ENCODE data around the gene NFATC2IP. TPM values are rescaled to one million over a fixed set of nuclear protein-coding genes. Genes with fewer than 3 reads are reported as not detected.

NFATC2IP gene
- total RNA-seq, 1 donor: 18.1 TPM

DNA sequence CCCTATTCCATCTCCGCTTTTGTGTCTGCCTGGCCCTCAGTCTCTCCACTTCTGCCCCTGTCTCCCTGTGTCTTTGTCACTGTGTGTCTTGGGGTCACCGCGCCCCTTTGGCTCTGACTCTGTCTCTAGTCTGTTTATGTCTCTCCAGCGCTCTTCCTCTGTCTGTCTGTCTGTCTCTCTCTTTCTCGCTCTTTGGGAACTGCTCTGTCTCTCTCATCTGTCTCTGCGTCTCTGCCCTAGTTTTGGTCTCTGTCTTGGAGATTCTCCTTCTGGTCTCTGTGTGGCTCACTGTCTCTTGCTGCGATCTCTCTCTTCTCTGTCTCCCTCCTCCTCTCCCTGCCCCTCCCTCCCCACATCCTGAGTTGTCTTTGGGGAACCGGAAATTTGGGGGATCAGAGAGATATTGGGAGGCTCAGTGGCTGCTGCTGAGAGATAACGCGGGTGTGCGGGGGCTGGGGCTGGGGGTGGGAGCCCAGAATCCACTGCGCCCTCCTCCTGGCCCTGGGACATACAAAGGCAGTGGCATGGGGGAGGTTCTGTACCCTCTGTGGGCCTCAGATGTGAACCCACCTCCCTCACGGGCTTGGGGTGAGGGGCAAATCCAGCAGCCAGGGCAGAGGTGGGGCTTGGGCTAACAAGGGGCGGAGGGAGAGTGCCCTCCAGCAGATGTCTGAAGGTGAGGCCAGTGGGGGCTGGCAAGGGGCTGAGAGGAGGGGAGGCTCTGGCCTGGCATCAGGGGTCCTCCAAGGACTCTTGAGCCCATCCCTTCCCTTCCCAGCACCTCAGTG is 58.5 kb downstream of the NFATC2IP start:
- Histone ChIP-seq H2AFZ (ENCODE audit: low read length) (no peak overlapping the region), H3K27ac (ENCODE audit: low read depth, low read length) (no peak overlapping the region), H4K20me1 (ENCODE audit: insufficient read depth, low read length) (no peaks in the 10 kb centered on the region), H3K9me3 (ENCODE audit: low read depth, low read length) (no peaks in the 10 kb centered on the region), H3K27me3 (ENCODE audit: insufficient read depth, low read length) (no peaks in the 10 kb centered on the region), H3K4me2 (ENCODE audit: insufficient read depth, low read length) (no peak overlapping the region), H3K4me3 (ENCODE audit: insufficient read depth, low read length) (no peak overlapping the region), H3K36me3 (ENCODE audit: insufficient read depth, low read length) (no peaks in the 10 kb centered on the region), H3K4me1 (ENCODE audit: insufficient read depth, low read length) (peaks cover 4% of the 10 kb centered on the region), H3K79me2 (ENCODE audit: insufficient read depth, low read length) (no peaks in the 10 kb centered on the region)
- DNase-seq (ENCODE audit: insufficient read length, low spot score, missing footprints): peak; percentile 46
- TF ChIP-seq, protein P1, sequence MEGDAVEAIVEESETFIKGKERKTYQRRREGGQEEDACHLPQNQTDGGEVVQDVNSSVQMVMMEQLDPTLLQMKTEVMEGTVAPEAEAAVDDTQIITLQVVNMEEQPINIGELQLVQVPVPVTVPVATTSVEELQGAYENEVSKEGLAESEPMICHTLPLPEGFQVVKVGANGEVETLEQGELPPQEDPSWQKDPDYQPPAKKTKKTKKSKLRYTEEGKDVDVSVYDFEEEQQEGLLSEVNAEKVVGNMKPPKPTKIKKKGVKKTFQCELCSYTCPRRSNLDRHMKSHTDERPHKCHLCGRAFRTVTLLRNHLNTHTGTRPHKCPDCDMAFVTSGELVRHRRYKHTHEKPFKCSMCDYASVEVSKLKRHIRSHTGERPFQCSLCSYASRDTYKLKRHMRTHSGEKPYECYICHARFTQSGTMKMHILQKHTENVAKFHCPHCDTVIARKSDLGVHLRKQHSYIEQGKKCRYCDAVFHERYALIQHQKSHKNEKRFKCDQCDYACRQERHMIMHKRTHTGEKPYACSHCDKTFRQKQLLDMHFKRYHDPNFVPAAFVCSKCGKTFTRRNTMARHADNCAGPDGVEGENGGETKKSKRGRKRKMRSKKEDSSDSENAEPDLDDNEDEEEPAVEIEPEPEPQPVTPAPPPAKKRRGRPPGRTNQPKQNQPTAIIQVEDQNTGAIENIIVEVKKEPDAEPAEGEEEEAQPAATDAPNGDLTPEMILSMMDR (IDR thresholded peaks at IDR 0.05; ENCODE audit: extremely low read depth, low read depth, low read length): no peak

DNA sequence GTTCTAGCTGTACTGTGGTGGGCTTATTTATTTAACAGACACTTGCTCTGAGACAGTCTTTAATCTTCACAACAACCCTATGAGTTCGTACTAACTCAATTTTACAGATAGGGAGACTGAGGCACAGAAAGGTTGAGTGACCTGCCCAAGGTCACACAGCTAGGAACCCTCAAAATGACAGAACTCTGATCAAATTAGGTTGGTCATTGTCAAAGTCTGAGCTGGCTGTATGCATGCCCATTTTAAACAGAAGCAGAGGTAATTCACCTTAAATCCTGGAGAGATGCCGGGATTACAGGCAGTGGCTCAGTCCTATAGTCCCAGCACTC is 59.1 kb downstream of the NFATC2IP start:
- Histone ChIP-seq H3K79me2 (ENCODE audit: insufficient read depth, low read length) (no peaks in the 10 kb centered on the region), H3K9me3 (ENCODE audit: low read depth, low read length) (no peaks in the 10 kb centered on the region), H3K27me3 (ENCODE audit: insufficient read depth, low read length) (no peaks in the 10 kb centered on the region), H3K4me2 (ENCODE audit: insufficient read depth, low read length) (no peak overlapping the region), H3K4me3 (ENCODE audit: insufficient read depth, low read length) (no peak overlapping the region), H2AFZ (ENCODE audit: low read length) (no peak overlapping the region), H3K27ac (ENCODE audit: low read depth, low read length) (no peak overlapping the region), H3K36me3 (ENCODE audit: insufficient read depth, low read length) (no peaks in the 10 kb centered on the region), H4K20me1 (ENCODE audit: insufficient read depth, low read length) (no peaks in the 10 kb centered on the region), H3K4me1 (ENCODE audit: insufficient read depth, low read length) (peaks cover 4% of the 10 kb centered on the region)
- TF ChIP-seq, protein P1 (IDR thresholded peaks at IDR 0.05; ENCODE audit: extremely low read depth, low read depth, low read length): no peak
- DNase-seq (ENCODE audit: insufficient read length, low spot score, missing footprints): peak; percentile 11

DNA sequence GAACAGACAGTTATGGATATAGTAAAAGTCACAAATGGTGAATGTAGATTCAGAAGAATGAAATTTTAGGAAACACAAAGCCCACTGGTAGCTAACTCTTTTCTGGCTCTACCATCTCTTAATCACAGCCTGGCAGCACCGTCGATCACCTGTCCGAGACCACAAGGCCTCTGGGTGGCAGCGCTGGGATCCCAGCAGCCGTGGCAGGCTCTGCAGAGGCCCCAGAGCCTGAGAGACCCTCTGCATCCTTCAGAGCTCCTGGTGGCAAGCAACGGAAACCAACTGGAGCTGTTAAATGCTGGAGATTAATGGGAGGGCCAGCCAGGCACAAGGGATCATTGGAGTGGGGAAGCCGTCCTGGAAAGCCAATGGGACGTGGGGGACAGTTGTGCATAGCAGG is 60.4 kb downstream of the NFATC2IP start:
- Histone ChIP-seq H3K4me1 (ENCODE audit: insufficient read depth, low read length) (peaks cover 4% of the 10 kb centered on the region), H3K4me2 (ENCODE audit: insufficient read depth, low read length) (no peak overlapping the region), H3K27me3 (ENCODE audit: insufficient read depth, low read length) (no peaks in the 10 kb centered on the region), H3K79me2 (ENCODE audit: insufficient read depth, low read length) (no peaks in the 10 kb centered on the region), H3K4me3 (ENCODE audit: insufficient read depth, low read length) (no peak overlapping the region), H2AFZ (ENCODE audit: low read length) (no peak overlapping the region), H3K36me3 (ENCODE audit: insufficient read depth, low read length) (no peaks in the 10 kb centered on the region), H3K27ac (ENCODE audit: low read depth, low read length) (no peak overlapping the region), H4K20me1 (ENCODE audit: insufficient read depth, low read length) (no peaks in the 10 kb centered on the region), H3K9me3 (ENCODE audit: low read depth, low read length) (no peaks in the 10 kb centered on the region)
- TF ChIP-seq, protein P1 (IDR thresholded peaks at IDR 0.05; ENCODE audit: extremely low read depth, low read depth, low read length): no peak
- DNase-seq (ENCODE audit: insufficient read length, low spot score, missing footprints): no peak

DNA sequence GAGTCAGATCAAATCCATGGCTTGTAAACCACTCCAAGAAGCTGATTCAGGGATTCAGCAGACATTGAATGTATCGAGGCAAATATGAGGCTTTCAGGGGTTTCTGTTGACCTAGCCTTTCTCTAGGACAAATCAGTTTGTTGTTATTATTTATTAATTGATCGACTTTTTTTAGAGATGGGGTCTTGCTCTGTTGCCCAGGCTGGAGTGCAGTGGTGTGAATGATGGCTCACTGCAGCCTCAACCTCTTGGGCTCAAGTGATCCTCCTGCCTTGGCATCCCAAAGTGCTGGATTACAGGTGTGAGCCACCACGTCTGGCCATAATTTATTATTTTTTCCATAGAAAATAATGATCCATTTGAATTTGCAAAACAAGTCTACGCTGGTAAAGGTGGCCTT is 61.1 kb downstream of the NFATC2IP start:
- DNase-seq (ENCODE audit: insufficient read length, low spot score, missing footprints): no peak

More for the DNA sequence above, 61.1 kb downstream of the NFATC2IP start:
- Histone ChIP-seq H3K36me3 (ENCODE audit: insufficient read depth, low read length) (no peaks in the 10 kb centered on the region), H3K4me3 (ENCODE audit: insufficient read depth, low read length) (no peak overlapping the region), H3K4me1 (ENCODE audit: insufficient read depth, low read length) (peaks cover 4% of the 10 kb centered on the region), H3K9me3 (ENCODE audit: low read depth, low read length) (no peaks in the 10 kb centered on the region), H2AFZ (ENCODE audit: low read length) (no peak overlapping the region), H3K27me3 (ENCODE audit: insufficient read depth, low read length) (no peaks in the 10 kb centered on the region), H4K20me1 (ENCODE audit: insufficient read depth, low read length) (no peaks in the 10 kb centered on the region), H3K27ac (ENCODE audit: low read depth, low read length) (no peak overlapping the region), H3K4me2 (ENCODE audit: insufficient read depth, low read length) (no peak overlapping the region), H3K79me2 (ENCODE audit: insufficient read depth, low read length) (no peaks in the 10 kb centered on the region)
- TF ChIP-seq, protein P1 (IDR thresholded peaks at IDR 0.05; ENCODE audit: extremely low read depth, low read depth, low read length): no peak
